GM12878 (cell line): ENCODE results near the gene F10. TPM values are rescaled to one million over a fixed set of nuclear protein-coding genes. Genes with fewer than 3 reads are reported as not detected.

Experiments
- ATAC-seq: fragments of 200-7000 bp; cut with Tn5 transposase; 3 replicates; pipeline ENCODE4 v1.9.1; 2020; ENCODE audit warnings: mild to moderate bottlenecking, moderate library complexity
- BruUV-seq: library from RNA; stranded (reverse); fragments of 400-500 nt; replicated peaks from 2 replicates; lab custom pipeline; 2021; lab: Mats Ljungman, UMichigan
- CTCF ChIA-PET: fragments of 300-600 bp; sonication (Branson Sonifier 250); formaldehyde crosslinking; extraction: SDS; loops from one replicate; lab custom pipeline; 2021; ENCODE audit warnings: inconsistent platforms; lab: Yijun Ruan, JAX
- POLR2A ChIA-PET: fragments of 350-600 bp; formaldehyde crosslinking; extraction: SDS; loops from one replicate; lab custom pipeline; 2021; ENCODE audit warnings: inconsistent platforms; lab: Charles Lee
- RAD21 ChIA-PET: fragments of 300-600 bp; sonication (Branson Sonifier 250); formaldehyde crosslinking; loops from one replicate; lab custom pipeline; 2023; ENCODE audit warnings: antibody characterized with exemption; ENCODE audit not compliant: unreplicated experiment; lab: Charles Lee
- SMC1A ChIA-PET: fragments of 300-600 bp; sonication (Branson Sonifier 250); formaldehyde crosslinking; loops from one replicate; lab custom pipeline; 2023; ENCODE audit not compliant: unreplicated experiment, uncharacterized antibody; lab: Charles Lee
- DNase-seq: peaks from one replicate; pipeline ENCODE4 v3.0.0-alpha.2; 2011; ENCODE audit warnings: low read depth, low spot score
- FAIRE-seq: peaks from 3 replicates; lab custom pipeline; 2011; peaks lifted over from hg19 to GRCh38; lab: Jason Lieb, UNC
- H2AFZ ChIP-seq: 2 replicates; pipeline ENCODE4 v1.6.0; 2011; ENCODE audit warnings: low read depth, low read length, control low read depth; ENCODE audit not compliant: control insufficient read depth
- H3K27ac ChIP-seq: 2 replicates; pipeline ENCODE4 v1.5.1; 2011; ENCODE audit warnings: control low read depth; ENCODE audit not compliant: control insufficient read depth, insufficient read depth
- H3K27me3 ChIP-seq, 2 experiments: replicated peaks in 1 of 2; 2 replicates each; pipeline versions ENCODE4 v1.6.0 to v1.6.1; 2011; ENCODE audit warnings: low read length in 1 of 2; ENCODE audit not compliant: control insufficient read depth in 2 of 2, insufficient read depth in 2 of 2
- H3K36me3 ChIP-seq, 2 experiments: 2 replicates each; pipeline ENCODE4 v1.5.1; 2011; ENCODE audit warnings: low read length in 1 of 2; ENCODE audit not compliant: control insufficient read depth in 2 of 2, insufficient read depth in 2 of 2
- H3K4me1 ChIP-seq: 2 replicates; pipeline ENCODE4 v1.6.1; 2011; ENCODE audit warnings: mild to moderate bottlenecking, low read length, moderate library complexity, mixed read lengths; ENCODE audit not compliant: control insufficient read depth, insufficient read depth
- H3K4me2 ChIP-seq: 2 replicates; pipeline ENCODE4 v1.6.0; 2011; ENCODE audit warnings: control low read depth; ENCODE audit not compliant: control insufficient read depth, insufficient read depth
- H3K4me3 ChIP-seq: fragments of 200-600 bp; sonication (generic); 2 replicates; pipeline ENCODE4 v1.5.1; 2016
- H3K79me2 ChIP-seq: 2 replicates; pipeline ENCODE4 v1.6.0; 2011; ENCODE audit warnings: low read length; ENCODE audit not compliant: control insufficient read depth, insufficient read depth
- H3K9ac ChIP-seq: 2 replicates; pipeline ENCODE4 v1.8.0; 2011; ENCODE audit warnings: low read length, control low read depth, mixed read lengths; ENCODE audit not compliant: control insufficient read depth, insufficient read depth
- H3K9me3 ChIP-seq: replicated peaks from 3 replicates; pipeline ENCODE4 v1.5.1; 2011; ENCODE audit warnings: mild to moderate bottlenecking, low read length; ENCODE audit not compliant: control insufficient read depth, insufficient read depth
- H4K20me1 ChIP-seq: 2 replicates; pipeline ENCODE4 v1.6.0; 2011; ENCODE audit not compliant: control insufficient read depth, insufficient read depth
- ATF2 ChIP-seq: IDR thresholded peaks from 2 replicates; pipeline ENCODE4 v1.6.1; 2012; ENCODE audit warnings: low read length, inconsistent platforms
- CBFB ChIP-seq: IDR thresholded peaks from 2 replicates; pipeline ENCODE4 v1.6.1; 2016; ENCODE audit warnings: antibody characterized with exemption, low read depth
- CHD4 ChIP-seq: fragments of 200-600 bp; sonication (generic); IDR thresholded peaks from 2 replicates; pipeline ENCODE4 v1.6.1; 2016; ENCODE audit warnings: mild to moderate bottlenecking
- EGR1 ChIP-seq, 2 experiments: IDR thresholded peaks; 1 replicate in 1 of 2; 2 replicates in 1 of 2; pipeline ENCODE4 v1.6.1; 2011 to 2012; ENCODE audit warnings: low read depth in 2 of 2, low read length in 2 of 2, borderline replicate concordance in 1 of 2, mild to moderate bottlenecking in 1 of 2, moderate library complexity in 1 of 2
- JUND ChIP-seq: IDR thresholded peaks from 2 replicates; pipeline ENCODE4 v1.6.1; 2012; ENCODE audit warnings: low read depth, mild to moderate bottlenecking, low read length, improper control_type of control experiment, moderate library complexity
- KDM1A ChIP-seq: fragments of 200-600 bp; sonication (generic); IDR thresholded peaks from 2 replicates; pipeline ENCODE4 v1.6.1; 2016; ENCODE audit warnings: borderline replicate concordance
- KLF5 ChIP-seq: fragments of 450-650 bp; IDR thresholded peaks from 2 replicates; pipeline ENCODE4 v1.6.1; 2014; ENCODE audit warnings: mild to moderate bottlenecking; ENCODE audit not compliant: partially characterized antibody
- MEF2B ChIP-seq: fragments of 450-650 bp; IDR thresholded peaks from 2 replicates; pipeline ENCODE4 v1.6.1; 2018; ENCODE audit warnings: mild to moderate bottlenecking, moderate library complexity; ENCODE audit not compliant: partially characterized antibody, poor library complexity, severe bottlenecking
- MTA3 ChIP-seq: IDR thresholded peaks from 2 replicates; pipeline ENCODE4 v1.6.1; 2012; ENCODE audit warnings: low read length, inconsistent platforms, borderline replicate concordance
- NRF1 ChIP-seq: conservative IDR thresholded peaks from 2 replicates; pipeline ENCODE4 v1.6.1; 2011; ENCODE audit warnings: mild to moderate bottlenecking, low read depth, low read length, improper control_type of control experiment
- POU2F2 ChIP-seq: IDR thresholded peaks from 3 replicates; pipeline ENCODE4 v1.6.1; 2011; ENCODE audit warnings: low read depth, mild to moderate bottlenecking, low read length, borderline replicate concordance
- SIX5 ChIP-seq: IDR thresholded peaks from 2 replicates; pipeline ENCODE4 v1.6.1; 2011; ENCODE audit warnings: mild to moderate bottlenecking, low read depth, low read length, moderate library complexity; ENCODE audit not compliant: severe bottlenecking
- SMARCA5 ChIP-seq: fragments of 450-650 bp; IDR thresholded peaks from 2 replicates; pipeline ENCODE4 v1.6.1; 2017; ENCODE audit warnings: mild to moderate bottlenecking
- ZSCAN29 ChIP-seq: fragments of 450-650 bp; IDR thresholded peaks from 2 replicates; pipeline ENCODE4 v1.6.1; 2017; ENCODE audit warnings: mild to moderate bottlenecking, moderate library complexity
- WGBS: methylation state at CpG from one replicate; pipeline ENCODE4 v1.1.6; 2016; ENCODE audit warnings: low lambda C conversion rate; ENCODE audit not compliant: insufficient replicate concordance, insufficient coverage; ENCODE audit errors: missing lambda C conversion rate; 5-methylcytosine and 5-hydroxymethylcytosine counted together
- in situ Hi-C: fragments of 300-500 bp; cut with MboI; formaldehyde crosslinking; loops from 9 replicates; pipeline ENCODE4 v1.14.3; 2018; ENCODE audit warnings: mixed read lengths
- intact Hi-C: fragments of 100-400 bp; cut with micrococcal nuclease; formaldehyde crosslinking; loops from one replicate; pipeline ENCODE4 v1.14.2; 2022; ENCODE audit not compliant: unreplicated experiment
- polyA plus RNA-seq, 11 experiments: library from polyadenylated mRNA; depleted of rRNA in 4 of 11; unstranded in 6 of 11; stranded (reverse) in 5 of 11; fragments of >200 nt; fragmentation: Nextera tagmentation in 4 of 11; fragmentation: Illumina TruSeq in 1 of 11; extraction: Ambion mirVana in 4 of 11; extraction: Trizol in 1 of 11; gene quantifications; 1 replicate in 1 of 11; 2 replicates in 10 of 11; pipeline versions ENCODE4 v1.2.1 to v1.2.3, GENCODE V29; 2011 to 2016; ENCODE audit warnings: inconsistent platforms in 2 of 11, missing spikeins in 2 of 11, low read depth in 1 of 11
- total RNA-seq, 4 experiments: library from RNA; depleted of rRNA in 3 of 4; stranded (reverse); fragments of >200 nt in 3 of 4; fragmentation: Illumina TruSeq in 1 of 4; extraction: Trizol in 1 of 4; gene quantifications; 2 replicates each; pipeline versions ENCODE4 v1.2.1 to v1.2.3, GENCODE V29; 2013 to 2021

The F10 gene
- total and polyA plus RNA-seq, 10 of the 15 experiments (the other 5 are each of a cell fraction or from before 2014, with no cell fraction given), result not detected

- no peaks in the 10 kb centered on the region for H3K4me1 ChIP-seq
- ChIA-PET SMC1A (no interaction called here), RAD21 (no interaction called here), CTCF (no interaction called here), POLR2A (no interaction called here)
- ATAC-seq (no peak), FAIRE-seq (no peak), DNase-seq (no peak)
- no TSS peak for BruUV-seq
- H3K4me2 ChIP-seq, result no peak overlapping the region
- H3K27ac ChIP-seq, result no peak overlapping the region
- H3K4me3 ChIP-seq, result no peak overlapping the region
- H3K27me3 ChIP-seq, result no peaks in the 10 kb centered on the region; a peak in 1 of 4 replicates
- no peak overlapping the region for H3K9ac ChIP-seq
- no peak overlapping the region for H2AFZ ChIP-seq
- WGBS, result 65% methylated on average over 16 of the region's 18 CpGs
- no peaks in the 10 kb centered on the region; the same call in 2 of the 3 replicates for H3K9me3 ChIP-seq
- H3K79me2 ChIP-seq, result no peaks in the 10 kb centered on the region
- no peaks in the 10 kb centered on the region for H4K20me1 ChIP-seq
- intact Hi-C loops (no loop called here), in situ Hi-C loops (no loop called here)
- H3K36me3 ChIP-seq, result no peaks in the 10 kb centered on the region
- TF ChIP-seq POU2F2, result no peak
- no peak for TF ChIP-seq NRF1
- no peak for TF ChIP-seq SMARCA5
- TF ChIP-seq KDM1A, result no peak
- TF ChIP-seq JUND, result no peak
- no peak for TF ChIP-seq CHD4
- no peak for TF ChIP-seq CBFB
- TF ChIP-seq KLF5, result no peak
- no peak for TF ChIP-seq SIX5
- no peak for TF ChIP-seq MEF2B
- TF ChIP-seq MTA3, result no peak
- no peak for TF ChIP-seq ATF2
- TF ChIP-seq ZSCAN29, result no peak
- TF ChIP-seq EGR1 (IDR thresholded peaks at IDR 0.05; ENCODE audit: borderline replicate concordance in 1 of 2, low read depth in 2 of 2, low read length in 2 of 2), result no peak
Measured at GRCh38 chr13:113141601-113141970, 19.0 kb downstream of the F10 start.
